HG03135 (cell line): ENCODE measurements around the gene MZT2B.
"Not testable (repeated sequence)": the region's sequence is repeated elsewhere in the genome, so short reads cannot be mapped to it uniquely, and the experiment has no call there.

Experiments
- ATAC-seq: cut with Tn5 transposase; IDR thresholded peaks from one replicate; pipeline ENCODE4 v1.9.1; 2021; ENCODE audit warnings: mild to moderate bottlenecking, moderate library complexity; ENCODE audit not compliant: unreplicated experiment

MZT2B gene

GRCh38 chr2:130169896-130170295, 12.2 kb upstream of the MZT2B start:
- ATAC-seq = no peak

GRCh38 chr2:130174866-130175265, 7.2 kb upstream of the MZT2B start:
- not testable (repeated sequence) for ATAC-seq

GRCh38 chr2:130180404-130181324, 1.4 kb upstream of the MZT2B start:
- not testable (repeated sequence) for ATAC-seq

- ATAC-seq = peak; percentile 57
Observed at GRCh38 chr2:130181325-130181879, 660 bp upstream of the MZT2B start, which contains the start of gene SMPD4. Gene SMPD4, minus strand, starts transcription at chr2:130181602. Its CDS starts 5,010 bp downstream, at chr2:130176592.

GRCh38 chr2:130182826-130183511, 907 bp downstream of the MZT2B start:
- peak; percentile 23 for ATAC-seq

- ATAC-seq = no peak
Observed at GRCh38 chr2:130183512-130184373, 1.7 kb downstream of the MZT2B start.

- ATAC-seq = no peak
Observed at GRCh38 chr2:130185436-130185835, 3.4 kb downstream of the MZT2B start.

- ATAC-seq = no peak
Observed at GRCh38 chr2:130185896-130186295, 3.8 kb downstream of the MZT2B start.

- ATAC-seq = no peak
Observed at GRCh38 chr2:130186391-130186790, 4.3 kb downstream of the MZT2B start.

- no peak for ATAC-seq
Observed at GRCh38 chr2:130187268-130187667, 5.2 kb downstream of the MZT2B start.

GRCh38 chr2:130187859-130188792, 6.1 kb downstream of the MZT2B start:
- ATAC-seq = not testable (repeated sequence)

GRCh38 chr2:130188958-130189357, 6.9 kb downstream of the MZT2B start:
- ATAC-seq = not testable (repeated sequence)

- ATAC-seq = no peak
Observed at GRCh38 chr2:130190237-130190636, 8.2 kb downstream of the MZT2B start.

GRCh38 chr2:130191319-130191718, 9.3 kb downstream of the MZT2B start:
- ATAC-seq = not testable (repeated sequence)

- not testable (repeated sequence) for ATAC-seq
Observed at GRCh38 chr2:130192451-130192850, 10.4 kb downstream of the MZT2B start.

- not testable (repeated sequence) for ATAC-seq
Observed at GRCh38 chr2:130193824-130194223, 11.8 kb downstream of the MZT2B start.

- not testable (repeated sequence) for ATAC-seq
Observed at GRCh38 chr2:130195089-130195635, 13.1 kb downstream of the MZT2B start.

GRCh38 chr2:130196052-130196451, 14.0 kb downstream of the MZT2B start:
- ATAC-seq = not testable (repeated sequence)

GRCh38 chr2:130198343-130198742, 16.3 kb downstream of the MZT2B start, which contains the start of gene TUBA3E:
Gene TUBA3E, minus strand, starts transcription at chr2:130198439. Its CDS starts 79 bp downstream, at chr2:130198360.
- ATAC-seq = no peak
